Spleen (tissue), 7 donors: Measurements from ENCODE around the gene LIF.

Experiments used
- POLR2AphosphoS5 ChIP-seq, 3 donors: sonication (generic); formaldehyde crosslinking; IDR thresholded peaks; one replicate each; pipeline ENCODE4 v1.5.1; 2017; ENCODE audit warnings: antibody characterized with exemption in 3 of 3
- TF ChIP-seq, protein P1 (sequence below), 11 experiments: fragments of 200-600 bp in 7 of 11; fragments of 450-650 bp in 4 of 11; sonication (generic) in 4 of 11; IDR thresholded peaks in 8 of 11; conservative IDR thresholded peaks in 3 of 11; 1 replicate in 7 of 11; 2 replicates in 4 of 11; pipeline versions ENCODE4 v1.4.0 to v1.8.0; 2016 to 2021; ENCODE audit warnings: antibody characterized with exemption in 11 of 11, inconsistent platforms in 4 of 11, mild to moderate bottlenecking in 1 of 11
- donor health status: DM: no; HTN: no; CAD: no; lungs with moderate emphysema.
- donor health status: DM: no; HTN: no; CAD: no.
- donor health status: DM: no; HTN: no; CAD: no.

DNA sequence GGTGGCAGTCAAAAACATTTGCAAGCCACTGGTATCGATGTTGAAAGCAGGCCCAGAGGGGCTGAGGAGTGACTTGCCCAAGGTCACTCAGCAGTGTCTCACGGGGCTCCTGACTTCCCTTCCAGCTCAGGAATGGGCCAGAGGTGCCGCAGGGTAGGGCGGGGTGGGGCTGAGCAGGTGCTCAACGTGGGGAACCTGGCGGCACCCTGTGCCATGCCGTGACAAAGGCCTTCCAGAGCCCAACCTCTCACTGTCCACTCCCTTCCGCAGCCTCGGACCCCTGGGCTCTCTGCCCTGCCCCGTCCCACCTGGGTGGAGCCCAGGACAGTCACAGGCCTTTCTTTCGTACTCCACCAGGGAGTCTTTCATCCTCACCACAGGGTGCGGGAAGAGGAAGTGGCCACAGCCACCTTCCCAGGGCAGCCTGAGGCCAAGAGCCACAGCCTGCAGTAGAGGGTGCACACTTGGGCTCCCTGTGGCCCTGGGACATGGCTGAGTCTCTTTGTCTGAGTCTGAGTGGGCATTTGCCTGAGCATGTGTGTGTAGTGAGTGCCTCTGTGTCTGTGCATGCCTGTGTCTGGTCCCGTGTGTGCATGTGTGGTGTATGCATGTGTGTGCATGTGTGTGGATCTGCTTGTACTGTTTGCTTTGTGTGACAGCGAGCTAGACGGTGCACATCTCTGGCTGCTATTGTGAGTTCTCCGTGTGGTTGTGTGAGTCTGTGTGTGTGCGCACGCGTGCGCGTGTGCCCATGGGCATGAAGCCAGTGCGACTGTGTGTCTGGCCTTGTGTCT is 6.0 kb upstream of the LIF start:
- TF ChIP-seq, protein P1, sequence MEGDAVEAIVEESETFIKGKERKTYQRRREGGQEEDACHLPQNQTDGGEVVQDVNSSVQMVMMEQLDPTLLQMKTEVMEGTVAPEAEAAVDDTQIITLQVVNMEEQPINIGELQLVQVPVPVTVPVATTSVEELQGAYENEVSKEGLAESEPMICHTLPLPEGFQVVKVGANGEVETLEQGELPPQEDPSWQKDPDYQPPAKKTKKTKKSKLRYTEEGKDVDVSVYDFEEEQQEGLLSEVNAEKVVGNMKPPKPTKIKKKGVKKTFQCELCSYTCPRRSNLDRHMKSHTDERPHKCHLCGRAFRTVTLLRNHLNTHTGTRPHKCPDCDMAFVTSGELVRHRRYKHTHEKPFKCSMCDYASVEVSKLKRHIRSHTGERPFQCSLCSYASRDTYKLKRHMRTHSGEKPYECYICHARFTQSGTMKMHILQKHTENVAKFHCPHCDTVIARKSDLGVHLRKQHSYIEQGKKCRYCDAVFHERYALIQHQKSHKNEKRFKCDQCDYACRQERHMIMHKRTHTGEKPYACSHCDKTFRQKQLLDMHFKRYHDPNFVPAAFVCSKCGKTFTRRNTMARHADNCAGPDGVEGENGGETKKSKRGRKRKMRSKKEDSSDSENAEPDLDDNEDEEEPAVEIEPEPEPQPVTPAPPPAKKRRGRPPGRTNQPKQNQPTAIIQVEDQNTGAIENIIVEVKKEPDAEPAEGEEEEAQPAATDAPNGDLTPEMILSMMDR (IDR thresholded peaks at IDR 0.05 in 8 of 11, conservative IDR thresholded peaks at IDR 0.05 in 3 of 11): no peak
- no peak for TF ChIP-seq POLR2AphosphoS5 (IDR thresholded peaks at IDR 0.05)
